ENCODE measurements around the gene RPAIN. TPM values are rescaled to one million over a fixed set of nuclear protein-coding genes. Genes with fewer than 3 reads are reported as not detected.

The RPAIN gene, protein sequence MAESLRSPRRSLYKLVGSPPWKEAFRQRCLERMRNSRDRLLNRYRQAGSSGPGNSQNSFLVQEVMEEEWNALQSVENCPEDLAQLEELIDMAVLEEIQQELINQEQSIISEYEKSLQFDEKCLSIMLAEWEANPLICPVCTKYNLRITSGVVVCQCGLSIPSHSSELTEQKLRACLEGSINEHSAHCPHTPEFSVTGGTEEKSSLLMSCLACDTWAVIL
- total RNA-seq (10 to 100 TPM; 22.6 to 36.1 (median 29.0) TPM), polyA plus RNA-seq (10 to 100 TPM; 30.0 to 47.0 TPM)
- long read RNA-seq, donor 1, transcript RPAIN-203 (7 exons, 1,535 nt), result minor isoform, 14 of 71 reads
- long read RNA-seq, donor 1, transcript RPAIN-205 (4 exons, 1,057 nt), result major isoform, 20 of 71 reads
- long read RNA-seq, donor 1, partial matches to known transcripts, result 1 of 71 reads
- long read RNA-seq, donor 1, other reads (novel, unspliced or antisense), result 27 of 71 reads
- long read RNA-seq, donor 2, transcript RPAIN-203 (7 exons, 1,535 nt), result minor isoform, 11 of 80 reads
- long read RNA-seq, donor 2, transcript RPAIN-205 (4 exons, 1,057 nt), result major isoform, 13 of 80 reads
- long read RNA-seq, donor 2, partial matches to known transcripts, result 0 of 80 reads
- long read RNA-seq, donor 2, other reads (novel, unspliced or antisense), result 49 of 80 reads
- long read RNA-seq, donor 3, partial matches to known transcripts, result 1 of 17 reads
- long read RNA-seq, donor 3, other reads (novel, unspliced or antisense), result 1 of 17 reads

DNA sequence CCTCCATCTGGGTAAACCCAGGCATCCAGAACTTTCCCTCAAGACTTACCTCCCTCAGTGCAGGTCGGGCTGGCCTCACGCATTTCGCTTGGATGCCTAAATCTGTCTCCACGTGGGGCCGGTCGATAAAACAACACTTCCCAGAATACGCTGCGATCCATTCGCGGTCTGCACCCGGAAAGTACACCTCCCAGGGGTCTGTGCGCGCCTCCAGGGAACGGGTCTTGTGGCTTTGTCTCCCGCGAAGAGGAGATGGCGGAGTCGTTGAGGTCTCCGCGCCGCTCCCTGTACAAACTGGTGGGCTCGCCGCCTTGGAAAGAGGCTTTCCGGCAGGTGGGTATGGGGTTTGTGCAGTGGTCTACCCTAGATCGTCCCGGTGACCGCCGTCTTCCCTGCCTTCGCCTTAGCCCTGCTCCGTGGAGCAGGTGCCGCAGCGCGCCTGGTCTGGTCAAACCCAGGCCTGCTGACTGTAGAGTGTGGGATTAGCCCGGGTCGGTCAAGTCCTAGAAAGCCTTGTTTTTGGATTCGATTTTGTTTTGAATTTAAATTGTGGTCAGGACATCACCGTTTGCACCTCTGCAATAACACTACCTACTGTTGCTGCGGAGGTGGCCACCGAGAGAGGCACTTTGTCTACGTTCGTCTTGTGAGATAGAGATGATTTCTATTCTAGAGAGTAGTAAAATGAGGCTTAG lies at the start of gene RPAIN:
RPAIN (plus strand) TSS at position 224 of the 695 bp plus-strand sequence; CDS start at position 253, 29 bp downstream.
- H3K36me3 ChIP-seq, result peaks cover 0 to 69% (median 16%) of the 10 kb centered on the region in 9 donors
- peak; percentile 85 to 90 for DNase-seq
- intact Hi-C loops (cut with DNase I), result loop anchor here in 1 of 10 donors (2.0 kb wide), 1 partner anchor 67 kb away; the partner anchor contains the start of genes DERL2 and MIS12

GRCh38 chr17:5370411-5370810 lies 49.6 kb upstream of the RPAIN start:
- DNase-seq (no peak), ATAC-seq (no peak)
- Histone ChIP-seq H3K27me3 (no peaks in the 10 kb centered on the region), H3K27ac (no peak overlapping the region), H3K4me1 (no peaks in the 10 kb centered on the region), H3K4me3 (no peak overlapping the region), H3K36me3 (peaks cover 0 to 100% (median 65%) of the 10 kb centered on the region in 9 donors), H3K9me3 (no peaks in the 10 kb centered on the region)
- WGBS, 2 donors, result 97% methylated on average over 4 of the region's 4 CpGs
- TF ChIP-seq, protein P1, sequence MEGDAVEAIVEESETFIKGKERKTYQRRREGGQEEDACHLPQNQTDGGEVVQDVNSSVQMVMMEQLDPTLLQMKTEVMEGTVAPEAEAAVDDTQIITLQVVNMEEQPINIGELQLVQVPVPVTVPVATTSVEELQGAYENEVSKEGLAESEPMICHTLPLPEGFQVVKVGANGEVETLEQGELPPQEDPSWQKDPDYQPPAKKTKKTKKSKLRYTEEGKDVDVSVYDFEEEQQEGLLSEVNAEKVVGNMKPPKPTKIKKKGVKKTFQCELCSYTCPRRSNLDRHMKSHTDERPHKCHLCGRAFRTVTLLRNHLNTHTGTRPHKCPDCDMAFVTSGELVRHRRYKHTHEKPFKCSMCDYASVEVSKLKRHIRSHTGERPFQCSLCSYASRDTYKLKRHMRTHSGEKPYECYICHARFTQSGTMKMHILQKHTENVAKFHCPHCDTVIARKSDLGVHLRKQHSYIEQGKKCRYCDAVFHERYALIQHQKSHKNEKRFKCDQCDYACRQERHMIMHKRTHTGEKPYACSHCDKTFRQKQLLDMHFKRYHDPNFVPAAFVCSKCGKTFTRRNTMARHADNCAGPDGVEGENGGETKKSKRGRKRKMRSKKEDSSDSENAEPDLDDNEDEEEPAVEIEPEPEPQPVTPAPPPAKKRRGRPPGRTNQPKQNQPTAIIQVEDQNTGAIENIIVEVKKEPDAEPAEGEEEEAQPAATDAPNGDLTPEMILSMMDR (IDR thresholded peaks at IDR 0.05), result no peak
- intact Hi-C loops (cut with DNase I), result no loop called here

More for the DNA sequence above, at the start of gene RPAIN:
- no peaks in the 10 kb centered on the region for H3K9me3 ChIP-seq
- 0 to 1% methylated on average over 41 of the region's 41 CpGs for WGBS, 2 donors
- TF ChIP-seq, protein P1 (IDR thresholded peaks at IDR 0.05), result no peak
- peak within 1 kb of the TSS; percentile 62 to 95 (median 84) for H3K4me3 ChIP-seq
- no peaks in the 10 kb centered on the region for H3K27me3 ChIP-seq
- peak; percentile 88 to 95 (median 92) for ATAC-seq
- H3K27ac ChIP-seq, result peak within 1 kb of the TSS; percentile 70 to 91 (median 86)
- H3K4me1 ChIP-seq, result peaks cover 4 to 38% (median 32%) of the 10 kb centered on the region in 9 donors

- WGBS, 2 donors, result 78 to 81% methylated on average over 6 of the region's 6 CpGs
- Histone ChIP-seq H3K27me3 (no peaks in the 10 kb centered on the region), H3K27ac (no peak overlapping the region), H3K4me1 (no peaks in the 10 kb centered on the region), H3K9me3 (no peaks in the 10 kb centered on the region), H3K4me3 (no peak overlapping the region), H3K36me3 (peaks cover 0 to 100% (median 75%) of the 10 kb centered on the region in 9 donors)
- ATAC-seq, result no peak
- TF ChIP-seq, protein P1 (IDR thresholded peaks at IDR 0.05), result no peak
- no peak for DNase-seq
- intact Hi-C loops (cut with DNase I), result no loop called here
Observed at GRCh38 chr17:5373112-5373511, 46.9 kb upstream of the RPAIN start.
